Erythroblast (primary cell): ENCODE results near the gene LTC4S.

ENCODE experiments used
- GATA1 ChIP-seq: IDR thresholded peaks from 2 replicates; pipeline ENCODE4 v1.6.1; 2011; ENCODE audit warnings: low read depth, mild to moderate bottlenecking, control low read depth, low read length, moderate library complexity
- POLR2A ChIP-seq: IDR thresholded peaks from 2 replicates; pipeline ENCODE4 v1.6.1; 2011; ENCODE audit warnings: mild to moderate bottlenecking, low read length

GRCh38 chr5:179841621-179842020, 47.8 kb downstream of the LTC4S start:
- TF ChIP-seq POLR2A (no peak), GATA1 (no peak)
